Measurements from ENCODE around the gene SGIP1.

SGIP1 gene

GRCh38 chr1:66506991-66507390, 27.0 kb upstream of the SGIP1 start:
- TF ChIP-seq CTCF (conservative IDR thresholded peaks at IDR 0.05), result no peak
- H3K27ac ChIP-seq, result no peak overlapping the region

- no peak overlapping the region for H3K27ac ChIP-seq
- no peak for TF ChIP-seq CTCF (conservative IDR thresholded peaks at IDR 0.05)
These were observed 23.5 kb upstream of the SGIP1 start for GRCh38 chr1:66510407-66510806.

GRCh38 chr1:66511118-66511517, 22.8 kb upstream of the SGIP1 start:
- no peak for TF ChIP-seq CTCF (conservative IDR thresholded peaks at IDR 0.05)
- H3K27ac ChIP-seq, result no peak overlapping the region

- H3K27ac ChIP-seq, result no peak overlapping the region
- TF ChIP-seq CTCF (conservative IDR thresholded peaks at IDR 0.05), result no peak
These were observed 16.0 kb upstream of the SGIP1 start for GRCh38 chr1:66517959-66518358.

GRCh38 chr1:66518654-66519053, 15.3 kb upstream of the SGIP1 start:
- no peak for TF ChIP-seq CTCF (conservative IDR thresholded peaks at IDR 0.05)
- no peak overlapping the region for H3K27ac ChIP-seq

- no peak overlapping the region for H3K27ac ChIP-seq
- no peak for TF ChIP-seq CTCF (conservative IDR thresholded peaks at IDR 0.05)
These were observed 14.0 kb upstream of the SGIP1 start for GRCh38 chr1:66519992-66520391.

- no peak for TF ChIP-seq CTCF (conservative IDR thresholded peaks at IDR 0.05)
- H3K27ac ChIP-seq, result no peak overlapping the region
These were observed 13.3 kb upstream of the SGIP1 start for GRCh38 chr1:66520655-66521054.
